GM10847 (cell line): ENCODE measurements around the gene B4GALT1.

Experiments used
- POLR2A ChIP-seq: IDR thresholded peaks from 2 replicates; pipeline ENCODE4 v1.6.1; 2011; ENCODE audit not compliant: insufficient read length; ENCODE audit errors: extremely low read depth

The B4GALT1 gene

GRCh38 chr9:33167084-33167971 lies at the start of gene B4GALT1:
B4GALT1 (minus strand) TSS chr9:33167336; CDS start chr9:33167169, 167 bp downstream.
- peak; percentile 69 for TF ChIP-seq POLR2A

- TF ChIP-seq POLR2A, result no peak
Observed at GRCh38 chr9:33211695-33212393, 44.7 kb upstream of the B4GALT1 start.

- TF ChIP-seq POLR2A, result no peak
Observed at GRCh38 chr9:33210006-33210715, 43.0 kb upstream of the B4GALT1 start.

GRCh38 chr9:33209394-33209793 lies 42.3 kb upstream of the B4GALT1 start:
- TF ChIP-seq POLR2A, result no peak

- no peak for TF ChIP-seq POLR2A
Observed at GRCh38 chr9:33202552-33203201, 35.5 kb upstream of the B4GALT1 start.

GRCh38 chr9:33202018-33202417 lies 34.9 kb upstream of the B4GALT1 start:
- TF ChIP-seq POLR2A, result no peak

- no peak for TF ChIP-seq POLR2A
Observed at GRCh38 chr9:33198165-33198564, 31.0 kb upstream of the B4GALT1 start.

GRCh38 chr9:33197279-33198152 lies 30.4 kb upstream of the B4GALT1 start:
- TF ChIP-seq POLR2A, result no peak

GRCh38 chr9:33196736-33197135 lies 29.6 kb upstream of the B4GALT1 start:
- no peak for TF ChIP-seq POLR2A

GRCh38 chr9:33193818-33194217 lies 26.7 kb upstream of the B4GALT1 start:
- no peak for TF ChIP-seq POLR2A

GRCh38 chr9:33192493-33193255 lies 25.5 kb upstream of the B4GALT1 start:
- TF ChIP-seq POLR2A, result no peak

- no peak for TF ChIP-seq POLR2A
Observed at GRCh38 chr9:33190021-33190705, 23.0 kb upstream of the B4GALT1 start.

- no peak for TF ChIP-seq POLR2A
Observed at GRCh38 chr9:33189331-33189791, 22.2 kb upstream of the B4GALT1 start.

GRCh38 chr9:33188711-33189110 lies 21.6 kb upstream of the B4GALT1 start:
- no peak for TF ChIP-seq POLR2A
